HEK293 (cell line): ENCODE measurements around the gene SLC22A4.

Experiments
- GLI4 ChIP-seq: fragments of 450-650 bp; formaldehyde crosslinking; IDR thresholded peaks from 2 replicates; pipeline ENCODE4 v1.5.1; 2016; ENCODE audit warnings: missing biosample characterization, missing genetic modification characterization
- YY1 ChIP-seq: fragments of 450-650 bp; formaldehyde crosslinking; IDR thresholded peaks from 2 replicates; pipeline ENCODE4 v1.5.1; 2018; ENCODE audit warnings: missing biosample characterization, missing genetic modification characterization
- ZNF501 ChIP-seq: fragments of 450-650 bp; formaldehyde crosslinking; IDR thresholded peaks from 2 replicates; pipeline ENCODE4 v1.5.1; 2016; ENCODE audit warnings: missing biosample characterization, missing genetic modification characterization

DNA sequence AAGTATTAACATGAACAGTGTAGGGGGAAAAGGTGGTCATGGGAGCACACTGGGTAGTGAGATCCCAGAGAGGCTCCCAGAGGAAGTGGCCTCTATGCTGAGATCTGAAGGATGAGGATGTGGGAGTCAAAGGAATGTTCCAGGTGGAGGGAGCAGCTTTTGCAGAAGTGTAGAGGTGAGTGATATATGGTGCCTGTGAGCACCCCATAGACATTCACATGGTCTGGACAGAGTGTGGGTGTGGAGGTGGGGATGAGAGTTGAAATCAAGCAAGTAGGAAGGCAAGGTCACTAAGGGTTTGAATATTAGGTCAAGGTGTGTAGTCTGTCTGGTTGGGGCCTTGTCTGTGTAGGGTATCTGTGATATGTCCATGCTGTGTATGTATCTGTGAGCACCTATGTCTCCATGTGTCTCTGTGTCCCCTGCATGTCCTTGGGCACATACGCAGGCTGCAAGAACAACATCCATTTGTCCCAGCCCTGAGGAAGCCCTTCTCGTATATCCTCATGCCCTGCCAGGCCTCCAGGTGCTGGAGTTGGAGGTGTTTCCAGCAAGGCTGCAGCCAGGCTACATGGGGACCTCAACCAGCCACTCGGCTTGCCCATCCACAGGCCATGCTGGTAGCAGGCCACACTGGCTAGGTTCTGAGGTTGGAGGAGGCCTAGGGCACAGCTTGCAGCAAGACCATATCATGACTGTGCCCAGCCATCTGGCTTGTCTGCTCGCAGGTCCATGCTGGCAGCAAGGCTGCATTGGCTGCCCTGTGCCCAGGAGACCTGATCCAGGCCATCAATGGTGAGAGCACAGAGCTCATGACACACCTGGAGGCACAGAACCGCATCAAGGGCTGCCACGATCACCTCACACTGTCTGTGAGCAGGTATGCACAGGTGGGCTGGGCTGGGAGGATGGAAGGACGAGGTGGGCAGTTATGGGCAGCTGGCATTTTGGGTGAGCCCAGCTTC lies 32.0 kb upstream of the SLC22A4 start:
- TF ChIP-seq ZNF501 (tag by site-specific recombination) (no peak), GLI4 (tag by site-specific recombination) (no peak), YY1 (tag by site-specific recombination) (no peak)
